Forelimb muscle (tissue), 1 donor: ENCODE data around the gene FIG4. TPM values are rescaled to one million over a fixed set of nuclear protein-coding genes. Genes with fewer than 3 reads are reported as not detected.
"Not testable (repeated sequence)": the region's sequence is repeated elsewhere in the genome, so short reads cannot be mapped to it uniquely, and the experiment has no call there.

ENCODE experiments used
- DNase-seq: peaks from one replicate; pipeline ENCODE4 v3.0.0-alpha.2; 2013; ENCODE audit warnings: low read depth
- polyA plus RNA-seq: library from polyadenylated mRNA; unstranded; fragments of 120-200 nt; gene quantifications from one replicate; pipeline ENCODE4 v1.2.1, GENCODE V29; 2013; ENCODE audit not compliant: insufficient read length

The FIG4 gene
- 8.7 TPM for polyA plus RNA-seq

DNA sequence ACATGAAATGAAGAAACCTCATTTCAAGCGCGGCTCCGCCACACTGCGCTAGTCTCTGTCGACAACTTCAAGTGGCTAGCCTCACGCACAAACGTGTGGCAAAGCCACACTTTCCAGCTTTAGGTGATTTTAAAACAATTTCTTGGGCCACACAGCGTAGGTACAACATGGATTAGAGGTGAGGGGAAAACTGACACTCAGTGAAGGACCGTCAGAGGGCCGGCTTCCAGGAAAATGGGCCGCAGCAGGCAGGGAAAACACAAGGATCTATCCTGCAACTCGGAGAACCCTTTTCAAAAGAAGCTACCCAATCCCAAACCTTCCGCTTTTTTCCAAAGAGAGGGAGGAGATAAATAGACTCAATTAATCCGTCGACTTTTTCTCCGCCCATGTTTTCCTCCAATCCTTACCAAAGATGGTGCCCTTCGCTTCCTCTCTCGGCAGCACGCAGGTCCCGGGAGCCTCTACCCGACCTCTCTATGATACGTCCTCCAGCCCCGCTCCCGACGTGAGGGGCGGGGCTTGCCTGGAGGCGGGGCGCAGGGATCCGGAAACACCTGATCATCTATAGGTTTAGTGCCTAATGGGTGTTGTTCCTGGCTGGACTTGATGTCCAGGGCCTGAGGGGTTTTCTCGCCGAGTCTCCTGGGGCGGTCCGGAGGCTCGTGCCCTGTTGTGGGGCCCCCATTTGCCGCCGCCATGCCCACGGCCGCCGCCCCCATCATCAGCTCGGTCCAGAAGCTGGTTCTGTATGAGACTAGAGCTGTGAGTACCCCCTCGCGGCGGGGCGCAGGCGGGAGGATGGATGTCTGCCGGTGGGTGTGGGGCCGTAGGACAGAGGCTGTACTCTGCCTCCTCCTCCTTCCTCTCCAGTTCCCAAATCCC, at the start of gene FIG4, which contains the start of gene AK9:
Gene FIG4, plus strand, starts transcription at position 560 of the 885 bp plus-strand sequence. Its CDS starts 140 bp downstream, at position 700.
Gene AK9, minus strand, starts transcription at position 466 of the 885 bp plus-strand sequence. CDS start 15,457 bp downstream, outside the sequence.
- DNase-seq = peak; percentile 88

DNA sequence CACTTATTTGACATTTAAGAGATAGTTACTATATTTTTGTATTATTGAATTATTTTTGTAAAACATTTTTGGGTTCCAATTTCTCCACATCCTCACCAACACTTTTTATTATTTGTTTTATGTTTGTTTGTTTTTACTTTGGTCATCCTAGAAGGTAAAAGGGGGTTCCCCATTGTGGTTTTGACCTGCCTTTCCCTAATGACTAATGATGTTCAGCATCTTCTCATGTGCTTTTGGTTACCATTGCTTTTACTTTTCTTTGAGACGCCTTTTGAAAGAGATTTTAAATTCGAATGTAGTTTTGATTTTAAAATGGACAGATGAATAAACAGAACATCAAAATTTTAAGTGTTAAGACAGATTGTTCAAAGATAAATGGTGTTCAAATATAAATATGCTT, 47.0 kb upstream of the FIG4 start:
- no peak for DNase-seq

- DNase-seq = no peak
These were observed 37.8 kb upstream of the FIG4 start for GRCh38 chr6:109653264-109653663.

DNA sequence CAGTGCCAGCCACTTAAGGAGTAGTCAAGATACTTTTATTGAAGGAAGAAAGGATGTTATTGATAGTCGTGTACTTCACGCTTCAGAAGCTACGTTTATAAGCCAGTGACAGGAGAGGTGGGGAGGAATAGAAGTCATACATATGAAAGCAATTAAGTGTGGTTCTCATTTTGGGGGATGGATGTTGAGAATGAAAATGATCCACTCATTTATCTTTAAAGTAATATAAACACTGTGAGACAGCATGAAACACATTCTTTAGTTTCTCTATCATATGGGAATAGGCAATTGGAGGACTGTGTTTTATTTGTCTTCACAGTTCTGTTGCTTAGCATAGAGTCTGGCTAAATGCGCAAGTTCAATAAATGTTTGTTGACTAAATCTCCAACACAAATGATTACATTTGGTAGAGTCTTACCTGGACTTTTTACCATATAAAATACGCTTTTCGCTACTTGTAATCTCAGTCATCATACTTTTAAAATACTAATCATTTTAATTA, 35.3 kb upstream of the FIG4 start:
- no peak for DNase-seq

GRCh38 chr6:109660526-109661320, 30.4 kb upstream of the FIG4 start:
- no peak for DNase-seq

GRCh38 chr6:109662192-109662591, 28.9 kb upstream of the FIG4 start:
- DNase-seq = no peak

DNA sequence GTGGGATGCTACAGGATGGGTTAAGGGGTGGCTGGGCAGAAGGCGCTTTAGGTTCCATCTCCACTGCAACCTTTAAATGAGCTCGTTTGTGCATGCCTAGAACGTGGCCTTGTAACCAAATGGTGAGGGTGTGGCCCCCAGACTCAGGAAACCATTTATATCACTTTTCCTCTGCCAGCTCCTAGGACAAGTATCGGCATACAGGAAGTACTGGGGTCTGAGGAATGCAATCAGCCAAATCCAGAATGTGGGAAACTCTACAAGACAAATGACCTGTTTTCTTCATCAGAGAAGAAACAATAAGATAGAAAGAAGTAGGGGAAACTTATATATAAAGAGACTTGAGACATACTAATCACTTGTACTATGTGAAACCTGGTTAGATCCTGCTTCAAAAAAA, 21.3 kb upstream of the FIG4 start:
- DNase-seq = no peak

DNA sequence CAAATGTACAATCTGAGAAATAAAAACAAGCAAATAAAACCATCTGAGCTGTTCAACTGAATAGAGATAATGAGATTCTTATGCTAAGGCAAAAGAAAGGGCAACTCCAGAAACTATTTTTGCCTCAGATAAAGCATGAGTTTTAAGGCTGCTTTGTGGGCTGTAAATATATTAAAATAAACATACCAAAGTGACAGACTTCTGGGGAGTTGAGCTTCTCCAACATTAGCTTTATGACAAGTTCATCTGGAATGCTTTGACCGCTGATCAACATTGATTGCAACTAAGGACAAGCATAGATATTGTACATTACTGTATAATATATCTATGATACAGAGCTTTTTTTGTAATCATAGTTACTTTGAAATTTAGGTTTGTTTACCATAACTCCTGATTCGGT, 19.4 kb upstream of the FIG4 start:
- no peak for DNase-seq

- DNase-seq = no peak
These were observed 18.9 kb upstream of the FIG4 start for GRCh38 chr6:109672175-109672574.

DNA sequence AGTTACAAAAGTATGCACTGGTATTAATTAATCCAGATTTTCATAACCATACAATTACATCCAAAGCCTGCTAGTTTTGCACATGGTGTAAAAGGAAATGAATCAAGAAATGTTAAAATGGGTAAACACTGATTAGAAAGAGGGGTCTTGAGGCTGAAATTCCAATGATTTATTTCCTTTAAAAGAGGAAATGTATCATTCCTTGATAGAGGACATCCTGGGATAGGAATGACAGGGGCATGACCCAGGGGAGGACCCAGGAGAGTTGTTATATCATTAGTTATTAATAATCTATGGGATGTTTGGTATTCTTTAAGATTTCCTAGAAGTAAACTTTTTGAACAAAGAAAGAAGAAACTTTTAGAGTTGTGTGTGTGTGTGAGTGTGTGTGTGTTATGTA, 18.3 kb upstream of the FIG4 start:
- no peak for DNase-seq

- DNase-seq = no peak
These were observed 14.4 kb upstream of the FIG4 start for GRCh38 chr6:109676724-109677123.

GRCh38 chr6:109678240-109678639, 12.9 kb upstream of the FIG4 start:
- DNase-seq = no peak

GRCh38 chr6:109678661-109679505, 12.2 kb upstream of the FIG4 start:
- not testable (repeated sequence) for DNase-seq

DNA sequence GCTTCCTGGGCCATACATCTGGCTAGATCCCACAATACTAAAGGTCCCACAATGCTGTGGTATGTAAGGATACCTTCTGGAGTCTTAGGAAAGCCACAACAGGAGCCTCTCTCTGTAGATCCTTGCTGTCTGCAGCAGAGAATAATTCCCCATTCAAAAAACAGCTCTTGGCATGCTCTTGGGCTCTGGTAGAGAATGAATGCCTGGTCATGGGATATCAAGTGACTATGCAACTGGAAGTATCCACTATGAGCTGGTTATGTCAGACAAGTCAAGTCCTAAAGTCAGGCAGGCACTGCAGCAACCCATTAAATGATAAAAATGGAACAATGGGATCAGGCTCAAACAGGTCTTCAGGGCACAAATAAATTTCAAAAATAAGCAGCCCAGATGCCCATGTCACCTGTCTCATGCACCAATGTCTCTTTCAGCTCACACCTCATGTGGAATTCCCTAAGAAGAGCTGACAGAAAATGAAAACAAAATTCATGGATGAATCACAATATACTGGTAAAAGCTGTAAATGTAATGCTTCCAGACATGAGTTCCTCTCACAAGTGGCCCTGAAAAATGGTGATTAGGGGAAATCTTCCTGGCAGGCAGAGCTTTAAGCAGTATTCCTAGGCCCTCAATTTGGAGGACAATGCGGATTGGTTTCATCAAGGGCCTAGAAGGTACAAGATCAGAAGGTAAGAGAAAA, 4.4 kb upstream of the FIG4 start:
- no peak for DNase-seq

DNA sequence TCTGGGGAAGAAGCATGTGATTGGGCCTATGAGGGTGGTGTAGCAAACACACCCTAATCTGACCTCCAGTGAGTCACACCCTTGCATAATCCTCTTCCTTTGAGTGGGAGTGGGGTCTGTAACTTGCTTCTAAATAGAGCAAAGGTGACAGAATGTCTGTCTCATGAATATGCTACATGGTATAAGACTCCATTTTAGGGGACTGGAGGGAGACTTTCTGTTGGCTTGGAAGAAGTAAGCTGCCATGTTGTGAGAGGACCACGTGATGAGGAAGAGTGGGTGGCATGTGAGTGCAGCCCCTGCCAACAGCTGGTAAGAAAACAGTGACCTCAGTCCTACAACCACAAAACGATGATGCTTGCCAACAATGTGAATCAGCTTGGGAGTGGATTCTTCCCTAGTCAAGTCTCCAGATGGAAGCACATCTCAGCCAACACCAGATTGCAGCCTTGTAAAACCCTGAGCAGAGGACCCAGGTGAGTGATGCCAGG, 3.8 kb upstream of the FIG4 start:
- DNase-seq = no peak

- DNase-seq = no peak
These were observed 741 bp upstream of the FIG4 start for GRCh38 chr6:109690373-109690736.

DNA sequence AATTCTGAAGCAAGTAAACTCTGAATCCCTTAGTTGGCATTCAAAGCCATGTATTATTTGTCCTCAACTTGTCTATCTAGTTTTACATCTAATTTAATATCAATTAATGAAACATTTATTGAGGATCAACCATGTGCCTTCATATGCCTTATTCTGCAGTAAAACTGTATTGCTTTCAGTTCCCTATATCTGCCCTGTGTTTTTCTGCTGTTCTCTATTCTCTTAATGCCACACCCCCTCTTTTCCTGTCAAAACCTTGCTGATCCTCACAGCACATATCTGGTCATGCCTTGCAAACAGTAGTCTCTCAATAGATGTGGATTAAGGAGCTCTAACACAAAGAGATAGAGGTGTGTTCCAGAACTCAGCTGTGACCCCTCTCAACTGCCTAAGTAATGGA, 2.0 kb downstream of the FIG4 start:
- no peak for DNase-seq

- DNase-seq = no peak
These were observed 4.4 kb downstream of the FIG4 start for GRCh38 chr6:109695468-109695867.

GRCh38 chr6:109696355-109696754, 5.3 kb downstream of the FIG4 start:
- no peak for DNase-seq

DNA sequence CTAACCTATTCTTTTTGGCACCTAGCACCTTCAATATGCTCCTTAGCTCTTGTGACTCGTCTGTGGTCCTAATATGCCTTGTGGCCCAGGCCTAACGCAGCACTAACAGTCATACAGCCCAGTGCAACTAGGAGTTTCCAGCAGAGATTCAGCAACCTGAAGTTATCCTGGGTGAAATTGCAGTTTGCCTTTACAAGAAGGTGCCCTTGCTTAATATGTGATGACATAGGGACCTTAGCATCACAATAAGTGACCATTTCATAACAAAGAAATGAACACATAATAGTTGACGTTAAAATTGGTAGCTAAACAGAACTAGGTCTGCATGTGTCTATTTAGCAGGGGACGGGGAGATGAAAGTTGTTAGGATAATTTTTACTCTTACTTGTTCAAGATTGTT, 10.1 kb downstream of the FIG4 start:
- DNase-seq = no peak

DNA sequence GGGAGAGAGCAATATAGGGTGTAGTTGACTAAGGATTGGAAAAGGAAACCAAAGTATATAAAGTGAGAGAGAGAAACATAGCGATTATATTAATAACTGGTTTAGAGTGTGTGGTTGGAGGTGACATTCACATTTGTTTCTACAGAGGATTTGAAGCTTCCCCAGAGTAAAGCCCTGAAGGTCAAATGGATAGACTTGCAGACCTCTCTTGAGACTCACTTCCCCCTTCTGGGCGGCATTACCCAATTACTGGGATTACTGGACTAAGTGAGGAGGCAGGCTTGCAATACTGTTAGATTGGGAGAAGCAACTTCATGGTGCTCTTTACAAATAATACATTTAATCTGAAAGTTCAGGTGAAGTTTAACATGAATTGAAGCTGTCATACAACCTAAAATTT, 10.7 kb downstream of the FIG4 start:
- DNase-seq = no peak
